CD4-positive, alpha-beta T cell treated with Interleukin-10 for 1 hour (primary cell): ENCODE data around the gene PCGF3.
"Not testable (repeated sequence)": the region's sequence is repeated elsewhere in the genome, so short reads cannot be mapped to it uniquely, and the experiment has no call there.

ENCODE experiments used
- DNase-seq: peaks from one replicate; pipeline ENCODE4 v3.0.0-alpha.2; 2020

Gene PCGF3

DNA sequence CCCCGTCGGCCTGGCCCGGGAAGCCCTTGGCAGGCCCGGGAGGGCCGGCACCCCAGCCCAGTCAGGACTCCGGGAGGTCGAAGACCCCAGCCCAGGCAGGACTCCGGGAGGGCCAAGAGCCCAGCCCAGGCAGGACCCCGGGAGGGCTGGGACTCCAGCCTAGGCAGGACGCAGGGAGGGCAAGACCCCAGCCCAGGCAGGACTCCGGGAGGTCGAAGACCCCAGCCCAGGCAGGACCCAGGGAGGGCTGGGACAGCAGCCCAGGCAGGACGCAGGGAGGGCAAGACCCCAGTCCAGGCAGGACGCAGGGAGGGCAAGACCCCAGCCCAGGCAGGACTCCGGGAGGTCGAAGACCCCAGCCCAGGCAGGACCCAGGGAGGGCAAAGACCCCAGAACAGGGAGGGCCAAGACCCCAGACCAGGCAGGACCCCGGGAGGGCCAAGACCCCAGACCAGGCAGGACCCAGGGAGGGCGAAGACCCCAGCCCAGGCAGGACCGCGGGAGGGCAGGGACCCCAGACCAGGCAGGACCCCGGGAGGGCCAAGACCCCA is 526 bp downstream of the PCGF3 start:
- not testable (repeated sequence) for DNase-seq

DNA sequence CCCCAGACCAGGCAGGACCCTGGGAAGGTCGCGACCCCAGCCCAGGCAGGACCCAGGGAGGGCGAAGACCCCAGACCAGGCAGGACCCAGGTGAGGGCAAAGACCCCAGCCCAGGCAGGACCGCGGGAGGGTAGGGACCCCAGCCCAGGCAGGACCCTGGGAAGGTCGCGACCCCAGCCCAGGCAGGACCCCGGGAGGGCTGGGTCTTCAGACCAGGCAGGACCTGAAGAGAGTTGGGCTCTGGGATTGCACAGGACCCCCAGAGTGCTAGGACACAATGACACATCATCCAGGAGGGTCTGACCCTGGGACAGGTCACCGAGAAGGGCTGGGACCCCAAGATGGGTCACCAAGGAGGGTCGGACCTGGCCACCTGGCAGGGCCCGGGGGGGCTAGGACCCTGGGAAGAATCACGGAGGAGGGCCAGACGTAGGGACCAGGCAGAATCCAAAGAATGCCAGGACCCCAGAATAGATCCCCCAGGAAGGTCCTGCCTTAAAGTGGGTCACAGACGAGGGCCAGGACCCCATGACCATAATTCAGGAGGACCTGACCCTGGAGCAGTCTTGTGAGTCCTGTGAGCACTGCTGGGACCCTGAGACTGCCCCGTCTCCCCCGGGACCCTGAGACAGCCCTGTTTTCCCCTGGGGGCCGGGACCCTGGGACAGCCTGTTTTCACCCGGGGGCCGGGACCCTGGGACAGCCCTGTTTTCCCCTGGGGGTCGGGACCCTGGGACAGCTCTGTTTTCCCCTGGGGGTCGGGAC is 1.4 kb downstream of the PCGF3 start:
- DNase-seq = no peak

DNA sequence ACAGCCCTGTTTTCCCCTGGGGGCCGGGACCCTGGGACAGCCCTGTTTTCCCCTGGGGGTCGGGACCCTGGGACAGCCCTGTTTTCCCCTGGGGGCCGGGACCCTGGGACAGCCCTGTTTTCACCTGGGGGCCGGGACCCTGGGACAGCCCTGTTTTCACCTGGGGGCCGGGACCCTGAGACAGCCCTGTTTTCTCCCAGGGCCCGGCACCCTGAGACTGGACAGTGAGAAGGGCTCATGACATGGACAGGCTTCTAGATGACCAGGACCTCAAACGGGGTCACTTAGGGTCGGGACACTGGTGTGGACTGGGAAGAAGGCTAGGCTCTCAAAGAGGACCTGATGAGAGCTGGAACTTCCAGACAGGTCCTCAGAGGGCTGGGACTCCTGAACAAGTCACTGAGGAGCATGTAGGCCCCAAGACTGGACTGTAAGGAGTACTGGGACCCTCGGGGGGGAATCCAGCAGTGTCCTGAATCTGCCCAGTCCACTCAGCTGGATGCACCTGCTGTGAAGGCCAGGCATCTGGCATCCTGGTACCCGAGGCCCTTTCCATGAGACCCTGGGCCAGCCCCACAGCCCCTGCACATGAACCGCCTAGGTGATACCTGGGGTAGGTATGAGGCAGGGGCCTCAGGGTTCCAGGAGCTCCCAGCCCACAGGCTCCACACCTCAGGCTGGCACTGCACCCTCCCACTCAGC is 2.4 kb downstream of the PCGF3 start:
- DNase-seq = no peak

DNA sequence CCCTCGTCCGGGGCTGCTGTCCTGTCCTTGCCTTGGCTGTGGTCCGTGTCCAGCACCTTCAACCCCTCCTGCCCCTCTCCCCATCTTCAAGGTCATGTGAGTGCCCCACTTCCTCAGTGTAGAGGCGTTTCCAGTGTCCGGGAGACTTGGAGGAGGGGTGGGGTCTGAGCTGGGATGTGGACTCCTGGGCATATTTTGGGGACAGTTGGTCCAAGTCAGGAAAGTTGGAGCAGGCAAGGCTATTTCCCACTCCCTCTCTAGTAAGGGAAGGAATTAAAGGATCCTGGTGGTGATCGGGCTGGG is 3.0 kb downstream of the PCGF3 start:
- no peak for DNase-seq

DNA sequence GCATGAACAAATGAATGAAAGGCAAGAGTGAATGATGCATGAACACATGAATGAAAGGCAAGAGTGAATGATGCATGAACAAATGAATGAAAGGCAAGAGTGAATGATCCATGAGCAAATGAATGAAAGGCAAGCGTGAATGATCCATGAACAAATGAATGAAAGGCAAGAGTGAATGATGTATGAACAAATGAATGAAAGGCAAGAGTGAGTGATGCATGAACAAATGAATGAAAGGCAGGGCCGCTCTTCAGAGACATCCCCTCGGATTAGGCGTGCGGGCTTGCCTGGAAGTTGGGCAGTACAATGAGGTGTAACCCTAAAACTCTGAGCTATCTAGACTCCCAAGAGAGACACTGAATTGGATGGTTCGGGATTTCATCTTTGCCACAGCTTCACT is 3.7 kb downstream of the PCGF3 start:
- no peak for DNase-seq

DNA sequence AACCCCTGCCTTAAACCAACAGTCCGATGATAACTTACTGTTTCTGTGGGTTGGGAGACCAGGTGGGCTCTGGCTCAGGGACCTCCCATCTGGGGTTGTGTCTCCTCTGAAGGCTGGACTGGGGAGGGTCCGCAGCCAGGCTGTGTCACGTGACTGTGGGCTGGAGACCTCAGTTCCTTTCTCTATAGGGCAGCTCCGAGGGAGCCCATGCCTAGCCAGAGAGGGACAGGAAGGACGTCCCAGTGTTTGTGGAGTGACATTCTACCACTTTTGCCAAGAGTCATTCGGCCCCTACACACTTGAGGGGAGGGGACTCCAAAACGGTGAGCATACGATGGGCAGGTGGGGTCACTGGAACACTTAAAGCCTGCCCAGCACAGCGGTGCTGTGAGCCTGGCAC is 4.5 kb downstream of the PCGF3 start:
- DNase-seq = no peak

DNA sequence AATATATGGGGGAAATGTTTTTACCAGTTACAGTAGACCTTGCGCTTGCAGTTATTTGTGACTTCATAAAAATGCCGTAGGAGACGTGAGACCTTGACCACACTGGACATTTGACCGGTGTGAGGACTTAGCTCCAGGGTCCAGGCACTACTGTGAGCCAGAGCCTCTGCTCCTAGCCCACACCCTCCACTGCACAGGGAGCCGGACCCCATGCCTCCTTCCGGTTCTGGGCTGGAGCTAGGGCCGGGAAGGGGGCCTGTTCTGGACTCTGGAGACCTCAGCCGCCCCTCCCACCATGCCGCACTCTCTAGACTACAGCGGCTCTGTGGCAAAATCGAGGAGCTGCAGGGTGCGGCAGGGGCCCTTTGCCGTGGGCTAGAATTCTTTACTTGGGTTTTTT is 5.3 kb downstream of the PCGF3 start:
- DNase-seq = no peak

DNA sequence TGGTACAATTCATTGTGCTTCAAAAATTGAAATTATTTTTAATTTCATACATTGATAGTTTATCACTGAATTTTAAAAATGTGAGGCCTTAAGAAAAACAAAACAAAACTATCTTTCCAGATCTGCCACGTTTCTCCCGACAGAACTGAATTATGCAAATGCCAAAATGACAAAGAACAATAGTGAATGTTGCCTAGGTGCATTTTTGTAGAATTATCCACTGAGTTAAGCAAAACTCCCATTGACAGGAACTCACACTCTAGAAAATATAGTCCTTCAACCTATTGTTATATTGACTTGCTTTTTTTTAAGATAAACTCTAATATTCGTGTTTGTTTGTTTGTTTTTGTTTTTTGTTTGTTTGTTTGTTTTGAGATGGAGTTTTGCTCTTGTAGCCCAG is 6.5 kb downstream of the PCGF3 start:
- no peak for DNase-seq

DNA sequence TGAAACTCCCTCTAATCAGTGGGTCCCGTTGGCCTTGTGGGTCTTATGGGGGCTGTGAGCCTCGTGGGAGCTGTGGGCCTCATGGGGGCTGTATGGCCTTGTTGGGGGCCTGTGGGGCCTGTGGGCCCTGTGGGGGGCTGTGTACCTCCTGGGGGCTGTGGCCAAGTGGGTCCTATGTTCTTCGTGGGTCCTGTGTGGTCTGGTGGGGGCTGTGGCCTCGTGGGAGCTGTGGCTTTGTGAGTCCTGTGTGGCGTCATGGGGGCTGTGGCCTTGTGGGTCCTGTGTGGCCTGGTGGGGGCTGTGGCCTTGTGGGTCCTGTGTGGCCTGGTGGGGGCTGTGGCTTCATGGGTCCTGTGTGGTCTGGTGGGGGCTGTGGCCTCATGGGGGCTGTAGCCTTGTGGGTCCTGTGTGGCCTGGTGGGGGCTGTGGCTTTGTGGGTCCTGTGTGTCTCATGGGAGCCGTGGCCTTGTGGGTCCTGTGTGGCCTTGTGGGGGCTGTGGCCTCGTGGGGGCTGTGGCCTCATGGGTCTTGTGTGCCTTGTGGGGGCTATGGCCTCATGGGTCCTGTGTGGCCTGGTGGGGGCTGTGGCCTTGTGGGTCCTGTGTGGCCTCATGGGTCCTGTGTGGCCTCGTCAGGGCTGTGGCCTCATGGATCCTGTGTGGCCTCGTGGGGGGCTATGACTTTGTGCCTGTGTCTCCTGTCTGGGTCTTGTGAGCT is 7.4 kb downstream of the PCGF3 start:
- no peak for DNase-seq

DNA sequence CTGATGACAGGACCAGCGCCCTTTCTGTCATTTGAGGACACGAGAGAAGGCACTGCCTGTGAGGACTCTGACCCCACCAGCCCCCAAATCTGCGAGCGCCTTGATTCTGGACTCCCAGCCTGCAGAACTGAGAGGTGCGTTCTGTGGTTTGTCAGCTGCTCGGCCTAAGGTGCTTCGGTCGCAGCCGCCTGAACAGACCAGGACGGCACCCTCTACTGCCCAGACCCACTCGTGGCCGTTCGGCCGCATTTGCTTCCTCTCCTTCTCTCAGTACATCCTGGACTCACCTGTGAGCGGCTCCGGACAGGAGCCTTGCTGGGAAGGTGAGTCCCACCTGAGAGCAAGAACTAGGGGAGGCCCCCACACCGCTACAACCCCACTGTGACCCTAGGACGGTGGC is 8.5 kb downstream of the PCGF3 start:
- no peak for DNase-seq

DNA sequence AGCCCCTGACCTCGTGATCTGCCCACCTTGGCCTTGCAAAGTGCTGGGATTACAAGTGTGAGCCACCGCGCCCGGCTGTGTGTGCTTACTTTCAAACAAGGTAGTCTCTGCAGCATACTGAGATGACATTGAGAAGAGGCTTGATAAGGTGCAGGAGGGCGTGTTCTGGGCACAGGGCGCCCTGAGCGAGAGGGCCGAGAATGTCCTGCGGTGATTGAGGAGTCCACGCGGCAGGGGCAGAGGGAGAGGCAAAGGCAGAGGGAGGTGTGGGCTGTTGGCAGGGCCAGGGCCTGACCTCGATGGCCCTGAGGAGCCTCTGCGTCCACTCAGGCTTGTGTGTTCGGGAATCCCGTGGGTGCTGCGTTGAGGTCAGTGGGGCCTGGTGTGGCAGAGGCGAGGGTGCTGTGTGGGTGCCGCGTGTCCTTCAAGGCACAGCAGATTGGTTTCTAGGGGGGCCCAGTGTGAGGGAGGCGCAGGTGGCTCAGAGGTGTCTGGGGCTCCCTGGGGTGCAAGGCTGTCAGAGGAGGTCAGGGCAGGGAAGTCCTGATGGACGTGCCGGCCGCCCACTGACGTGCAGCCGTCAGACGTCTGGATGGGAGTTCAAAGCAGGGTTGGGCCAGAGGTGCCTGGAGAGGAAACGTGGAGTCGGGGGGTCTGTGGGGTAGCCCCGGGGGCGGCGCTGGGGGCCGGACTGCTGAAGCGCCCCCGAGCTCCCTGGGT is 12.1 kb downstream of the PCGF3 start:
- DNase-seq = no peak

DNA sequence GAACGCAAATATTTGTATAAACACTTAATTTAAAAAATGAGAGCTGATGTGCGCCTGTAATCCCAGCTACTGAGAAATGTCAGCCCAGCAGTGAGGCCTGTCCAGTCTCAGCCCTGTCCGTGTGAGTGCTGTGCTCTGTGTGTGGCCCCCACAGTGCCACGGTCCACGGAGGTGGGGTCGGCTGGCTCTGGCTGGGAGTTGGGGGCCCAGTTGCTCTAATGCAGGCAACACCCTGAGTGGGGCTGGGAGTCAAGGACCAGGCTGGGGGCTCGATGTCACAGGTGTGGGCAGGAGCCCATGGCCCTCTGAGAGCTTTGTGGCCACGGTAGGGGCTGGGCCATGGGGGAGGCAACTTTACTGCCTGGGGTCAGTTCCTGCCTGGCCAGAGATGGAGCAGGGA is 12.8 kb downstream of the PCGF3 start:
- no peak for DNase-seq

DNA sequence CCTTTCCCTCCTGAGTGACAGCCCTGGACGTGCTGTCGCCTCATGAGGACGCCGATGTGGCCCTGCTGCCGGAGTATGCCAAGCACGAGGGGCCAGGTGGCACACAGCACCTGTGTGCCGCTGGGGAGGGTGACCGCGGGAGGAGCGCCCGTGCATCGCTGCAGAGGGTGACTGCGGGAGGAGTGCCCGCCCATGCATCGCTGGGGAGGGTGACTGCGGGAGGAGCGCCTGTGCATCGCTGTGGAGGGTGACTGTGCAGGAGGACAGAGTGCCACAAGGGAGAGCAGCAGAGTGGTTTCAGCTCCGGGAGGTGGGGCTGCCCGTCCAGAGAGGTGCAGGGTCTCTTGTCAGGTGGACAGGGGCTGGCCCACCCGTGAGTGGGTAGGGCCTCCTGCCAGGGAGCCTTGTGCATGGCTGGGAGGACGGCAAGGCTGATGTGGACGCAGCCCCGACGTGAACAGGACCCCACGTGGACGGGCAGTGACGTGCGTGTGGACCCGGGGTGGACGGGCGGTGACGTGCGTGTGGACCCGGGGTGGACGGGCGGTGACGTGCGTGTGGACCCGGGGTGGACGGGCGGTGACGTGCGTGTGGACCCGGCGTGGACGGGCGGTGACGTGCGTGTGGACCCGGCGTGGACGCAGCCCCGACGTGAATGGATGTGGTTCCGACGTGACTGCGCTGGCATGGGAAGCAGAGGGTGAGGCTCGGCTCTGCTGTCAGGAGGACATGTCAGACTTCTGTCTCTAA is 14.7 kb downstream of the PCGF3 start:
- DNase-seq = no peak

DNA sequence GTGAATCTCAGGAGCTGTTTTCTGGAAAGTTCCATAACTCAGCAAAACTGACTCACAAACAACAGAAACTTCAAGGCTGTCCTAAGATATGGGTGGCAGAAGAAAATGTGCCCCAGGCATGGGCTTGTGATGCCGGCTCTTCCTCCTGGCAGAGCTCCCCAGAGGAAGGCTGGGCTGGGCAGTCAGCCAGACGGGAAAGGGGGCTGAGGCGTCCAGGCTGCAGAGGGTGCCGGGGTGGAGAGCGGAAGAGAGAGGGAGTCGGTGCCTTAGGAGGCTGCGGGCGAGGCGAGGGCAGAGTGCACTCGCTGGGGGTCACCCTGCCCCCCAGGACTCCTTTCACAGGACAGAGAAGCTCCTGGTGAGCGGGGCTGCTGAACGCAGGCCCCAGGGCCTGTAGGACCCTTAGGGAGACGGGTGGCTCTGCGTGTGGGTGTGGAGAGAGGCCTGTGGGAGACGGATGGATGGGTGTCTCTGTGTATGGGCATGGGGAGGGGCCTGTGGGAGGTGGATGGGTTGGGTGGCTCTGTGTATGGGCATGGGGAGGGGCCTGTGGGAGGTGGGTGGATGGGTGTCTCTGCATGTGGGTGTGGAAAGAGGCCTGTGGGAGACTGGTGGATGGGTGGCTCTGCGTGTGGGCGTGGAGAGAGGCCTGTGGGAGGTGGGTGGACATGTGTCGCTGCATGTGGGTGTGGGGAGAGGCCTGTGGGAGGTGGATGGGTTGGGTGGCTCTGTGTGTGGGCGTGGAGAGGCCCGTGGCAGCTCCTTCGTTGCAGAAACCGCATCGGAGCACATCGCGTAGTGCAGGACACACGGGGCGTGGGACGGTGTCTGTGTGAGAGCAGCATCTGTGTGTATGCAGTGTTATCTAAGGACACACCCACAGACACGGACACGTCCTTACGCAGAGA is 15.9 kb downstream of the PCGF3 start:
- no peak for DNase-seq

DNA sequence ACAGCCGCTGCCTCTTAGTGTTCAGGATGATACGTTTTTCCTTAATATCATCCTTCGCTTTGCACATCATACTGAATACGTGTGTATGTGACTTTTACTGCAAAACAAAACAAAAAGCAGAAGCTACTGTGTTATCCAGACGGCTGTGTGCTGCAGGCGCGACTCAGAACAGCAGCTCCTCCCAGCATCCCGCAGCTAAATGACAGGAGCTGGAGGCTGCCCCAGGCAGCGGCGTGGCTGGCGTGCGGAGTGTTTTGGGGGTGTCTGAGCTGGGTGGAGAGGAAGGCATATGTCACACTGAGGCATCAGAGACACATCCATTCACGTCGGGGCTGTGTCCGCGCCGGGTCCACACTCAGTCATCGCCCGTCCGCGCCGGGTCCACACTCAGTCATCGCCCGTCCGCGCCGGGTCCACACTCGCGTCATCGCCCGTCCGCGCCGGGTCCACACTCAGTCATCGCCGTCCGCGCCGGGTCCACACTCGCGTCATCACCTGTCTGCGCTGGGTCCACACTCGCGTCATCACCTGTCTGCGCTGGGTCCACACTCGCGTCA is 16.6 kb downstream of the PCGF3 start:
- DNase-seq = no peak

DNA sequence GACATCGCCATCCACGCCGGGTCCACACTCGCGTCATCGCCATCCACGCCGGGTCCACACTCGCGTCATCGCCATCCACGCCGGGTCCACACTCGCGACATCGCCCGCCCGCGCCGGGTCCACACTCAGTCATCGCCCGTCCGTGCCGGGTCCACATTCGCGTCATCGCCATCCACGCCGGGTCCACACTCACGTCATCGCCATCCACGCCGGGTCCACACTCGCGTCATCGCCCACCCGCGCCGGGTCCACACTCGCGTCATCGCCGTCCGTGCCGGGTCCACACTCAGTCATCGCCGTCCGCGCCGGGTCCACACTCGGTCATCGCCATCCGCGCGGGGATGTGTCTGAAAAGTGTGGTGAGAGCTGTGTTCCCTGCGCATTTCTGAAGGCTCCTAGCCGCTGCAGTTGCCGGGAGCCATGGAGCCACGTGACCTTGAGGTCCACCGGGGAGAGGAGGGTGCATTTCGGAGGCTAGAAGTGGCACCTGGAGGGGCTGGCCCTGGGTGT is 17.3 kb downstream of the PCGF3 start:
- DNase-seq = no peak

DNA sequence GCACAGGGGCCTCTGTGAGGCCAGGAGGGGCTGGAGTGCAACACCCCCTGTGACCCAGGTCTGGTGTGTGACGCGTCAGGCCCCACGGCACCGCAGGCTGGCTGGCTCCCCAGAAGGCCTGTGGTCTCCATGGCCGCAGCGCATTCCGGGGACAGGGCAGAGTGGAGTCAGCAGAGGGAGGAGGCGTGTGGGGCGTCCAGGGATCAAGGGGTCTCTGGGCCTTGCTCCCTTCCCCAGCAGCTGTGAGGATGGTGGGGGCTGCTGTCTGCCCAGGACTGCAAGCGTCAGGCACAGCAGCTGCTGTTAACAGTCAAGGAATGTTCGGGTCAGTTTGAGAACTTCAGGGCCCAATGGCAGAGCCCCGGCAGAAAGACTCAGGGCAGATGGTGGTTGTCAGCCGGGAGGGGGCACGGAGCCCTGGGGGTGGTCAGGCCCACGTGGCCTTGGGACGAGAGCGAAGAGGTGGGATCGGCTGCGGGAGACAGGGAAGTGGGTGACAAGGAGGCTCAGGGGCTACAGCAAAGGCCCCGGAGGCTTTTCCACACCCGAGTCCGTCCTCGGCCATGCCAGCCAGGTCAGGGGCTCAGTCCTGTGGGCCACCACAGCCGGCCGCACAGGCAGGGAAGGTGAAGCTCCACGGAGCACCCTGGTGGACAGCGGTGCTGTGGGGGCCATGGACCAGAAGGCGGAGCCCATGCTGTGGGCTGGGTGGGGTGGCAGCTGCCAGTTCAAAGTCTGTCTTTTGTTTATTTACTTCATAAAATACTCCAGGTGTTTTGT is 18.3 kb downstream of the PCGF3 start:
- no peak for DNase-seq

DNA sequence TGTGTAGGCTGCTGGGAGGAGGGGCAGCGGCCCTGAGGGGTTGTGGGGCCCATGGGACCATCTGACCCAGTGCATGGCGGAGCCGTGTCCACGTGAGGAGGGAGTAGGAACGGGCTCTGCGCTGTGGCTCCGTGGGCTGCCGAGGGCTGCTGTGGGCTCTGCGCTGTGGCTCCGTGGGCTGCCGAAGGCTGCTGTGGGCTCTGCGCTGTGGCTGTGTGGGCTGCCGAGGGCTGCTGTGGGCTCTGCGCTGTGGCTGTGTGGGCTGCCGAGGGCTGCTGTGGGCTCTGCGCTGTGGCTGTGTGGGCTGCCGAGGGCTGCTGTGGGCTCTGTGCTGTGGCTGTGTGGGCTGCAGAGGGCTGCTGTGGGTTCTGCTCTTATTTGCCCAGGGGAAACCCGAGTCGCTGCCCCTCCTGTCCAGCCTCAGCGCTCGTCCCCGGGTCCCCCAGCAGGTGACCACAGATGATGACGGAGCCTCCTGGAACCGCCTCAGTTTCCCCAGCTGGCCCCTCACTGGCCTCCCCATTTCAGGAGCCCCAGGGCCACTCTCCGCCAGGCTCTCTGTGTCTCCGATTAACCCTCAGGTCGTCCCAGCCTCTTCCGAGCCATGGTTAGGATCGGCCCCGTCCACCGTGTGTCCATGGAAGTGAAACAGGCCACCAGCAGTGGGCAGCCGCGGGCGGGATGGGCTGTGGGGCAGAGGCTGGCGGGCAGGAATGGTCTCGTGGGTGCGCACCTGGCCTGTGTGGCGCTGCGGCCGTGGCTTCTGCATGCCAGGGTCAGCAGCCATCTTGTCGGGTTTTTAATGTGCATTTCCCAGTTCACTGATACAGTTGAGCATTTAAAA is 20.0 kb downstream of the PCGF3 start:
- DNase-seq = no peak

DNA sequence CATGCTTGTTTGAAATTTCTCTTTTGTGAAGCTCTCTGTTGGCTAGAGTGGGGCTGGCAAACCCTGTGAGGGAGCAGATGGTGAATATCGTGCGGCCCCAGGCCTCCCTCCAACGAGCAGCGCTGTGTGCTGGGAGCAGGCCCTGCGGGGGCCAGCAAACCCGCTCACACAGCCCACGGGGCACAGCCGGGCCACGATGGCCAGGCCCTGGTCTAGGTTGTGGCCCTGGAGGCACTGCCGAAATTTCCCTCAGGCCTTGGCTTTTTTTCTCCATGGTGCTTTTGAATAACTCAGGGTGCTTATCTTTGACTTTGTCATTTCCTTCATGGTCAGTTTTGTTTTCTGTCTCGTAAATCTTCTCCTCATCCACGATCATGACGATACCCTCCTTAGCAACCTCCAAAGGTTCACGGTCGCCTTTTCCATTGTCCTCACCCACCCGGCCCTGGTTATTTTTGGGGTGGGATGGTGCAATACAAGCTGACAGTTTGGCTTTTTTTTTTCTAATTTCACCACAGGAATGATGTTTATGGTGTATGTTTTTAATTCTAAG is 20.7 kb downstream of the PCGF3 start:
- DNase-seq = no peak
